IMR-90 (cell line): ENCODE measurements around the gene SLC25A34.

Experiments used
- POLR2A ChIP-seq: IDR thresholded peaks from 2 replicates; pipeline ENCODE4 v1.6.1; 2012; ENCODE audit warnings: mild to moderate bottlenecking, low read depth, low read length
- RFX5 ChIP-seq: IDR thresholded peaks from 2 replicates; pipeline ENCODE4 v1.8.0; 2012; ENCODE audit warnings: low read depth, mild to moderate bottlenecking, low read length, moderate library complexity
- SMC3 ChIP-seq: fragments of 150-350 bp; IDR thresholded peaks from 2 replicates; pipeline ENCODE4 v1.6.1; 2016; ENCODE audit warnings: low read depth, mild to moderate bottlenecking, antibody characterized with exemption, low read length, moderate library complexity
- TF ChIP-seq, protein P1 (sequence below): conservative IDR thresholded peaks from 2 replicates; pipeline ENCODE4 v1.5.1; 2012; ENCODE audit warnings: mild to moderate bottlenecking, low read depth, low read length, improper control_type of control experiment

DNA sequence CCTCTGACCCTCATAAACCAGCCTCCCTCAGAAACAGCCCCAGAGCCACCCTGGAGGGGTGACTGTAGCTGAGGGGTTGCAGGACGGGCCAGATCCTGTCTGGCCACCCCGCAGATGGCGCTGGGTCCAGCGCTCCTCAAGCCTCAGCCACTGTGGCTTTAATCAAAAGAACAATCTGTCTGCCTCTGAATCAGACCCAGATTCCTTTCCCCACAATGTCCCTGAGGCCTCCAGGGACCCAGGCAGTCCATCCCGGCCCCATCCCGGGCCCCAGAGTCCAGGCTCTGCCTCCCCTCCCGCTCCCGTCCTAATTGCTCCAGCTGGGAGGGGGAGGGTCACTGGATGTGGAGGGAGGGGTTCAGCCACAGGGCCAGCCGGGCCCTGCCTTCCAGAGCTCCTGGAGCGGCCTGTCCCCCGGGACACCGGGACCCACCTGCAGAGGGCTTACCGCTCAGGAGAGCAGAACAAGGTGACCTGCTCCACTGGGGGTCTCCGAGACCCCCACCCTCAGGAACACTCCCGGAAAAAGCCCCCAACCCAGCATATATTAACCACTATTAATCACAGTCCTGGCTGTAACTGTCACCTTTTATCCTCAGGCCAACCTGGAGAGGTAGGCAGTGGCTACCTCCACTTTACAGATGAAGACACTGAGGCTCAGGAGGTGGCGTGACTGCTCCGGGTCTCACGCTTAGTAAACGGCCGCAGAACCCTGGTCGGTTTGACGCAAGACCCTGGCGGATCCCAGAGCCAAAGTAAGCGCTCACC, 21.7 kb downstream of the SLC25A34 start:
- TF ChIP-seq SMC3 = no peak
- no peak for TF ChIP-seq POLR2A
- TF ChIP-seq RFX5 = no peak
- TF ChIP-seq, protein P1, sequence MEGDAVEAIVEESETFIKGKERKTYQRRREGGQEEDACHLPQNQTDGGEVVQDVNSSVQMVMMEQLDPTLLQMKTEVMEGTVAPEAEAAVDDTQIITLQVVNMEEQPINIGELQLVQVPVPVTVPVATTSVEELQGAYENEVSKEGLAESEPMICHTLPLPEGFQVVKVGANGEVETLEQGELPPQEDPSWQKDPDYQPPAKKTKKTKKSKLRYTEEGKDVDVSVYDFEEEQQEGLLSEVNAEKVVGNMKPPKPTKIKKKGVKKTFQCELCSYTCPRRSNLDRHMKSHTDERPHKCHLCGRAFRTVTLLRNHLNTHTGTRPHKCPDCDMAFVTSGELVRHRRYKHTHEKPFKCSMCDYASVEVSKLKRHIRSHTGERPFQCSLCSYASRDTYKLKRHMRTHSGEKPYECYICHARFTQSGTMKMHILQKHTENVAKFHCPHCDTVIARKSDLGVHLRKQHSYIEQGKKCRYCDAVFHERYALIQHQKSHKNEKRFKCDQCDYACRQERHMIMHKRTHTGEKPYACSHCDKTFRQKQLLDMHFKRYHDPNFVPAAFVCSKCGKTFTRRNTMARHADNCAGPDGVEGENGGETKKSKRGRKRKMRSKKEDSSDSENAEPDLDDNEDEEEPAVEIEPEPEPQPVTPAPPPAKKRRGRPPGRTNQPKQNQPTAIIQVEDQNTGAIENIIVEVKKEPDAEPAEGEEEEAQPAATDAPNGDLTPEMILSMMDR = no peak
